IPS-18c (cell line): ENCODE measurements around the gene LRRC23.
A peak's percentile ranks its signal among the peaks of the same experiment; 100 is the strongest.

Experiments used
- H3K4me3 ChIP-seq: 2 replicates; pipeline ENCODE4 v1.7.0; 2013; ENCODE audit warnings: low read depth, mild to moderate bottlenecking, low read length, moderate library complexity; ENCODE audit not compliant: insufficient read depth
- H3K9me3 ChIP-seq: one replicate; pipeline ENCODE4 v1.6.1; 2013; ENCODE audit warnings: mild to moderate bottlenecking, low read length, moderate library complexity; ENCODE audit not compliant: control insufficient read depth, insufficient read depth

LRRC23 gene

GRCh38 chr12:6957741-6958608 lies 53.4 kb downstream of the LRRC23 start:
- H3K4me3 ChIP-seq, result no peak overlapping the region
- H3K9me3 ChIP-seq, result peaks cover 2% of the 10 kb centered on the region

DNA sequence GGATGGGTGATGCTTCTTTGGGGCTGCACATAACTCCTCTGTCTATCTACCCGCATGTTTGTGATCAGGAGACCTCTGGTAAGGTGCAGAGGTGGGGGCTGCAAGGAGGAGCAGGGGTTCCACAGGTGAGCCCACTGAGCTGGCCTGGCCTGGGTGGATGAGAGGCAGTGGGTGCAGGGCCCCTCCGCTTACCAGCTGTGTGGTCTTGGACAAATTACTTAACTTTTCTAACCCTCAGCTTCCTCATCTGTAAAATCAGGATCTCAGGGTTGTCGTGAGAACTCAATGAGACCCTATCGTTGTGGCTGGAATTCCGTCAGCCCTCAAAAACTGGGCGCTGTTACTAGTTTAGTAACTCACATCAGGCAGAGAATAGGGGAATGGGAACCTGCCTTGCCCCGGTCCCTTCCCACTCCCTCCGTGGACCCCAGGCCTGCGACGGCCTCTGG lies 54.0 kb downstream of the LRRC23 start:
- Histone ChIP-seq H3K4me3 (no peak overlapping the region), H3K9me3 (peaks cover 2% of the 10 kb centered on the region)

- Histone ChIP-seq H3K4me3 (no peak overlapping the region), H3K9me3 (peaks cover 2% of the 10 kb centered on the region)
These were observed 54.6 kb downstream of the LRRC23 start for GRCh38 chr12:6959058-6959804.

DNA sequence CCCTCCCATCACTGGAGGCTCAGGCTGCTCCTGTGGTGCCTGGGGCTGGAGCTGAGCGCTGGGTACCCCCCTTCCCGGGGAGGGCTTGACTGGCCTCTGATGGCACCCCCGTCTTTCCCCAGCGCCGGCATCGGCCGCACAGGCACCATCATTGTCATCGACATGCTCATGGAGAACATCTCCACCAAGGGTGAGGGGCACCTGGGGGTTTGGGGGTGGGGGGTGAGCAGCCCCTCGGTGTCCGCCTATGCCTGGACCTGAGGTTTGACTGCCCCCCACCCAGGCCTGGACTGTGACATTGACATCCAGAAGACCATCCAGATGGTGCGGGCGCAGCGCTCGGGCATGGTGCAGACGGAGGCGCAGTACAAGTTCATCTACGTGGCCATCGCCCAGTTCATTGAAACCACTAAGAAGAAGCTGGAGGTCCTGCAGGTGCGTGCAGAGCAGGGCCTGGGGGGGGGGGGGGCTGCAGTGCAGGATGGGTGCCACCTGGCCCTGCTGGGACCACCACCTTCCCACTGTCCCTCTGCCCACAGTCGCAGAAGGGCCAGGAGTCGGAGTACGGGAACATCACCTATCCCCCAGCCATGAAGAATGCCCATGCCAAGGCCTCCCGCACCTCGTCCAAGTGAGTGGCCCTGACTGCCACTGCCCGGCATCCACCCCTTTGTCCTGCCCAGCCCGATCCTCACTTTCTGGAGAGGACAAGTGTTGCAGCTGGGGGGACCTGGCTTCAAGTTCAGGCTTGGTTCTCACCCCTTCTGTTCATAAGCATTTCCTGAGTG lies 55.4 kb downstream of the LRRC23 start:
- H3K4me3 ChIP-seq, result no peak overlapping the region

GRCh38 chr12:6960593-6961277 lies 56.1 kb downstream of the LRRC23 start:
- peak overlapping the region; percentile 25; the same call in 1 of the 2 replicates for H3K4me3 ChIP-seq
- peaks cover 2% of the 10 kb centered on the region for H3K9me3 ChIP-seq

More for the DNA sequence above, 55.4 kb downstream of the LRRC23 start:
- peaks cover 2% of the 10 kb centered on the region for H3K9me3 ChIP-seq

DNA sequence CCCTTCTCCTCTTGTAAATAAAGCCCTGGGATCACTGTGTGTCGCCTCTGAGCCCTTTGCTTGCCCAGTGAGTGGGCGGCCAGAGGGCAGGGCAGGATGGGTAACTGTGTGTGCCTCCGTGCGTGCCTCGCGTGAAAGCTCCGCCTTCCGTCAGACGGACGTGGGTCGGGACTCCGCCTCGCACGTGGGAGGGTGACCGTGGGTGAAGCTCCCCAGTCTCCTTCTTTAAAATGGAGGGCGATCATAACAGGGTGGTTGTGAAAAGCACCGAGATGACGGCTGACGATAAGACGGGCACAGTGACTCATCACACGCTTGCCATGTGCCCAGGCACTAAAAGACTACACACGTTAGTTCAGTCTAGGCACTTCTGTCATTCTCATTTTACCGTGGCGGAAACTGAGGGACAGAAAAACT lies 56.7 kb downstream of the LRRC23 start:
- Histone ChIP-seq H3K4me3 (peak overlapping the region; percentile 25; the same call in 1 of the 2 replicates), H3K9me3 (peaks cover 2% of the 10 kb centered on the region)

DNA sequence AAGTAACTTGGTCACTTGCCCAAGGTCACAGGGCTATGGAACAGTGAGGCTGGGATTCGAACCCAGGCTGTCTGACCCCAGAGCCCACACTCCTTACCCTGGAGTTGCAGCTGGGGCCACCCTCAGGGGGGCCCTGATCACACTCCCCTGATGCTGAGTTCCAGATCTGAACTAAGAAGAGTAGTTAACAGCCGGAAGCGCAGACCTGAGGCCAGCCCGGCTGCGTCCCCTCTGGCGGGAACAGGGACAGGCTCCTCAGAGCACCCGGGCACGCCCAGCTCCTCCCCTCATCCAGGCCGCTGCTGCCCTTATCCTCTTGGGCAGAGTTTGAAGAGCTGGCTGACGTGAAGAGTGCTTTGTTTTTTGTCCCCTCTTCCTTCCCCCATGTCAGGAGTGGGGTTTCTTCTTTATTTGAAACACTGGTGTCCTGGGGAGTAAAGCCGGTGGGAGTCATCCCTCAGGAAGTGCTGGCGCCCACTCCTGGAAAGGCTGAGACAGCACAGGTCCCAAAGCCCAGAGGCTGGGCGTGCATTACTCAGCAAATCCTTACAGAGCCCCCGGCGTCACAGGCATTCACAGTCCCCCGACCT lies 57.2 kb downstream of the LRRC23 start:
- Histone ChIP-seq H3K9me3 (peaks cover 2% of the 10 kb centered on the region), H3K4me3 (peak overlapping the region; percentile 81)

- peak overlapping the region; percentile 81 for H3K4me3 ChIP-seq
- peaks cover 2% of the 10 kb centered on the region for H3K9me3 ChIP-seq
These were observed 57.8 kb downstream of the LRRC23 start for GRCh38 chr12:6962285-6963015.

DNA sequence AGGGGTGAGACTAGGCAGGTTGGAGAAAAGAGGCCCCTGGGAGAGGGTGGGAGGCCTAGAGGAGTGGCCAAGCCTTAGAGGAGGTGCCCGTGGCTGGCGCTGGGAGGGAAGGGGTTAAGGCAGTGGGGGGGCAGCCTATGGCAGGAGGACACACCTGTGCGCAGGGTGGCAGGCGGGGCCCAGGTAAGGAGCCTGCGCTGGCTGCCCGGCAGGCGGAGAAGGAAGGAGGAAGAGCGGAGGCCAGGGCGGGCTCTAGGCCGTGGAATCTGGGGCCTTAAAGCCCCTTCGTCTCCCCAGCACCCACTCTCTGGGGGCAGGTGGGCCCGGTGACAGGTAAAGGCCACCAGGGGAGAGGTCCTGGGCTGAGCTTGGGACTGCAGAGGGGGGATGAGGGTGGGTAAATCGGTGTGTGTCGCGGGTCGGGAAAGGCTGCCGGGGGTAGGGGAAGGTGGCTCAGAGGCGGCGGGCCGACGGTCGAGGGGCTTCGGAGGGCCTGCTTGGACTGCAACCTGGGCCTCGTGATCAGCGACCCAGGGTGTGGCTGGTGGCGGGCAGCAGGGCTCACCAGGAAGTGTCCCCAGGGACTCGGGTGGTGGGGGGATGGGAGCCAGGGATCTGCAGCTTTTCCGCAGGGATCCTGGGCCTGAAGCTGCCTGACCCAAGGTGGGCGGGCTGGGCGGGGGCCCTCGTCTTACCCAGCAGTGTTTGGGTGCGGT lies 58.6 kb downstream of the LRRC23 start:
- Histone ChIP-seq H3K4me3 (peak overlapping the region; percentile 81), H3K9me3 (peaks cover 2% of the 10 kb centered on the region)
